NCI-H1092 (cell line): Measurements from ENCODE around the gene KCNAB1.
A peak's percentile ranks its signal among the peaks of the same experiment; 100 is the strongest.

ENCODE experiments used
- DNase-seq: peaks from one replicate; lab custom pipeline; 2025; lab: John Stamatoyannopoulos, UW

KCNAB1 gene

DNA sequence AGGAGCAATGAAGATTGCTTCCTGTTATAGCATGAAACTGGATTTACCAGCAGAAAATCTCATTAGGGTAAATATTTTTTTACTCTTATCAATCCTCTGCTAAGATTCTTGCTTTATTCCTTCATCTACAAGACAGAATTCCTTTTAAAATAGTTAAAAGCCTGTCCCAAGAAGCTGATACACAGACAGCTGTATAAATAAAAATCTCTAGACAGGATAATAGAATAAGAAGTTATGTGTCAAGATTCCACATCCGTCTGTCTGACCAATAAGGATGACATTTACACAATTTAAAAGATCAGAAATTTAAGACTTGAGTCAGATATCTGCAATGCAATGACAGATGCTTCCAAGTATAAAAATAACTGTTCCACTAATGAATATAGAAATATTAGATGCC lies 376.9 kb downstream of the KCNAB1 start:
- DNase-seq, result no peak

DNA sequence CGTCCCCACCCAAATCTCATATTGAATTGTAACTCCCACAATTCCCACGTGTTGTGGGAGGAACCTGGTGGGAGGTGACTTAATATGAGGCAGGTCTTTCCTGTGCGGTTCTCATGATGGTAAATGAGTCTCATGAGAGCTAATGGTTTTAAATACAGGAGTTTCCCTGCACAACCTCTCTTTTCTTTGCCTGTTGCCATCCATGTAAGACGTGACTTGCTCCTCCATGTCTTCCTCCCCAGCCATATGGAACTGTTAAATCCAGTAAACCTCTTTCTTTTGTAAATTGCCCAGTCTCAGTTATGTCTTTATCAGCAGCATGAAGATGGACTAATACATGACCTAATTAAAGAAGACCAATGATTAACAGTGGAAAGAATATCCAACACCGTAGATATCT lies 377.9 kb downstream of the KCNAB1 start:
- DNase-seq, result no peak

DNA sequence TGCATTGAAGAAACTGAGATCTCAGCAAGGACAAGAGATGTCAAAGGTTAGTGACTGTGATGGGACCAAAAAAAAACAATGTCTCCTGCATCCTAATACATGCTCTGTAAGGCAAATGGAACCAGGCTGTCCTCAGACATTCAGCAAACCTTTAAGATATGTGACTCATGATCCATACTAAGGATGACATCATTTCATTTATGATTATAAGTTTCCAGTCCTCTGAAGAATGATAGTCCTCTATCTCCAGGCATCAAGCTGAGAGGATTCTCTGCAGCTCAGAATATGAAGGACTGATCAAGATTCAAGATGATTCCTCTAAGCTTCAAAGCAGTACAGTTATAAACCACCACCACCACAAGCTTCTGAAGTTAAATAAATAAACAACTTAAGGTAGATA lies 386.9 kb downstream of the KCNAB1 start:
- DNase-seq, result no peak

DNA sequence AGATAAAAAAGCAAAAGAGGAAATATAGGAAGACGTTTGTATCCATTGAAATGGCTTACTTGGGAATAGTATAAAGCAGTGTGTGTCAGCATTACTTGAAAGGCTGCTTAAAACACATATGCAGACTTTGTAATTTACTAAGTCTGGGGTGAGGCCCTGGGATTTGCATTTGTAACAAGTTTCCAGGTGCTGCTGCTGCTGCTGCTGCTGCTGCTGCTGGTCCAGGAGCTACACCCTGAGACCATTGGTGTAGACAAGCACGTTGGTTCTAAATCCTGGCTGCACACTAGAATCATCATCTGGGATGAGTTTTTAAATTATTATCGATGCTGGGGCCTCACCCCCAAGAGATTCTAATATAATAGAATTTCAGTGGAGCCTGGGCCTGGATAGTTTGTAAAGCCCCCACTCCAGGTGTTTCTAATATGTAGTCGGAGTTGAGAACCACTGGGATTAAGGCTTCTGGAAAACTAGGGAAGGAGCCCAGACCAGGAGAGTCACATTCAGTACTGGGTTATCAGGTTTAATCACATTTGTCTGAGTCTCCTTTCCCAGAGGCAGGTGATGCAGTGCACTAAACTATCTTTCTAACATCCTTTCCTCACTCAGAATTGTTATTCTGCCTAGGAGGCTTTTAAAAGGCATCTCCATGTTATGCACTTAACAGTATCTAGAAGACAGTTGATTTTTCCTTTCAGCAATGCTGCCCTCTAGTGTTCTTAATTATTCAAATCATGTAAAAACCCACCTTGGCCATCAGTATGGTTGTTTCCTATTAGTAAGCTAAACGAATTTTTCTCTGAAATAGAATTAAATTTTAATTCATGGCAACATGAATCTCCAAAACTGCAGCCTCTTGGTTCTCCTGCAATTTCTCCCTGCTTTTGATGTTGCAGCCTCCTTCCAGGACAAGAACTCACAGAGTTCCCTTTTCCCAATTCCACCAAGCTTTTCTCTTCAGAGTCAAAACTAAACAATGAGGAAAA lies 389.1 kb downstream of the KCNAB1 start:
- DNase-seq, result peak; percentile 15

DNA sequence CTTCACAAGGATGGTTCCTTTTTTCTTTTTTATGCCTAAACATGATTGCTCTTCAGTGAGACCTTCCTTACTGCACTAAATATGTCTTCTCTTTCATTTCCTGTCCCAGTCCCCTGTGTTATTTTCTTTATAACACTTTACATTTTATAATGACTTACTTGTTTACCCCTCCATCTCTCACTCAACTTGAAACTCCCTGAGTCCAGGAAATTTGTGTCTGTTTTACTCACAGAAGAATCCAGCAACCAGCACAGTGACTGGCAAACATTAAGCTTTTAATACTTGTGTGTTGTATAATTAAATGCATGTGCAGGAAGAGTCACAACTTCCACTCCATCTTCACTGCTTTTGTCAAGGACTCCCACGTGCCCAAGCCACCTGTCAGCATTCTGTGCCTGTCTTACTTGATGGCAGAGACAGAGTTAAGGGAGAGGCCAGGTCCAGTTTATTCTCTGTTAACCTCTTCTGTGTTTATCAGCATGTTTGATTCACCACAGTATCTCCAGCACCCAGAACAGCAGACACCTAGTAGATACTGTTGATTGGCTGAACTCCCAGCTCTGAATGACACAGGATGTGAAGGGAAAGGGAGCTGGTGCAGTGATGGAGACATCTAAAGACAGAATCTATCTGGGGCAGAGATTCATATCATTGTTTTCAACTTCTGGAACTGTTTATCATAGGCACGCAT lies 391.8 kb downstream of the KCNAB1 start:
- no peak for DNase-seq

DNA sequence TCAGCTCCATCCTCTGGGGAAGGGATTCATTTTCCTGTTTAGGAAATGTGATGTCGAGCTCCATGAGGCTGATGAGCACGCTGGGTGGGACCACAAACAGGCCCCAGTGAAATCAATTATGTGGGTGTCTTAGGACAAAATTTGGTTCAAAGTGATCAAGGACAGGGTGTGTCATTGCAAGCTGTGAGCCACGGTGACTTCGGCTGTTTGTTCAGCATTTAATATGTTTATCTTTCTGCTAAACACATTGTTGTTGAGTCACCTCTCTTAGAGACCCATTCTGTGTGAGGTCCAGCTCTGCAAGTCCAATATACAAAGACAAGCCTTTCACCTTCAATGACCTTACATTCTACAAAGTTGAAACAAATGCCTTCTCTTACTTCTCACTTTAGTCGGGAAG lies 393.2 kb downstream of the KCNAB1 start:
- DNase-seq, result no peak

DNA sequence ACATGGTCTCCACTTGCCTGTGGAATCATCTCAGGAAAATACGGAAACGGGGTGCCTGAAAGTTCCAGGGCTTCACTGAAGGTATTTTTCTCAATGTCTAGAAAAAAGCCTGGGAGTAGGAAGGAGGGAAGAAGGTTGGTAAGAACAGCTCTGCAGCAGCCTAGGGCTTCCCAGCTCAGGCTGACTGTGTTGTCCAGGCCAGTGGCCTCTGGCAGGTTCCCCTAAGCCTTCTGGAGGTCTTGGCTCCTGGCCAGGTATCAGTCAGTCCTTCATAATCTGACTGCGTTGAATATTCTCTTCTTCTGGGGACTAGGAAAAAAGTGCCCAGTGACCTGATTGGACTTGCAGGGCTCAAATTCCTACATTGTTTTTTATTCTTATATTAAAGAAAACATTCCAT lies 395.9 kb downstream of the KCNAB1 start:
- peak; percentile 6 for DNase-seq

DNA sequence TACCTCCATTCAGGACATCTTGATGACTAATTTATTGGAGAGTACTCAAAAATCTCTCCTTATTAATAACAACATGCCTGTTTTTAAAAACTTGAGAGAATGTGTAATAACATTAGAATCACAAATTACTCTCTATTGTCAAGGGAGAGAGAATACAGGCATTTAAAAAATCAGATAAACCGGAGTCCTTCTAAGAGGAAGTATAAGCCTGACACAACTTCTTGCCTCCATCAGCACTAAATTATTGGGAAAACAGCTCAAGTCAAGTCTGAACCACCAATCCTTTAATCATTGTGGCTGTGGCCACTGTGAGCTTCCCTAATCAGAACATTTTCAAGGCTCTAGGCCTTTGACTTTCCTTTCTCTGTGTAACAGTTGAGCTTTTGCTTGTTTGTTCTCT lies 396.6 kb downstream of the KCNAB1 start:
- no peak for DNase-seq

DNA sequence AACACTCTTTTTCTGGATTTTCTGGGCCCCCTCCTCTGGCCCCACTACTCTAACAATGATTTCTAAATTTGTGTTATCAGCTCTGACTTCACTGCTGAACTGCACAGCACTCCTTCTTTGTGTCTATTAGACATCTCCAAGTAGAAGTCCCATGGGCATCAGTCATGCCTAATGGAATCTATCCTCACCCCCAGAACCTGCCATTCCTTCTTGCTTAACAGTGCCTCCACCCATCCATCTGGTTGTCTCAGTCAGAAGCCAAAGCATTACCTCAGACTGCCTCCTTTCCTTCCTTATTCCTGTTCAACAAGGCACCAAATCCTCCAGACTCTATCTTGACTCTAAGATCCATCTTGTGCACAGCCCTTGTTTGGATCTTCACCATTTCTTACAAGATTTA lies 398.3 kb downstream of the KCNAB1 start:
- DNase-seq, result no peak

DNA sequence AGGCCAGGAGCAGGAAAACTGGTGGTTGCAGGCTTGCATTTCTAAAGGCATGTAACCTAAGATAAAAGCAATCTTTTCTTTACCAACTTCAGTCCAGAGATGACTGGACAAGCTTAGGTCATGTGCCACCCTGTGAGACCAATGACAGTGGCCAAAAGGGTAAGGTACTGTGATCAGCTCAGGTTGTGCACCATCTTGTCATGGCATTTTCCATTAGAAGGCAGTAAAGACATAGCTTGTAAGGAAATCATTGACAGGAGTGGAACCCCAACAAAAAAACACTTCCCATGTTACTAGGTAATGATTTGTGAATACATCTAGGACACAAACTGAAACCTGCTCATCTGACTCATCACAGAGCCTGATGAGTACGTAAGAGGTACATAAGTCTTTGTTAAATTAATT lies 399.4 kb downstream of the KCNAB1 start:
- DNase-seq, result no peak

DNA sequence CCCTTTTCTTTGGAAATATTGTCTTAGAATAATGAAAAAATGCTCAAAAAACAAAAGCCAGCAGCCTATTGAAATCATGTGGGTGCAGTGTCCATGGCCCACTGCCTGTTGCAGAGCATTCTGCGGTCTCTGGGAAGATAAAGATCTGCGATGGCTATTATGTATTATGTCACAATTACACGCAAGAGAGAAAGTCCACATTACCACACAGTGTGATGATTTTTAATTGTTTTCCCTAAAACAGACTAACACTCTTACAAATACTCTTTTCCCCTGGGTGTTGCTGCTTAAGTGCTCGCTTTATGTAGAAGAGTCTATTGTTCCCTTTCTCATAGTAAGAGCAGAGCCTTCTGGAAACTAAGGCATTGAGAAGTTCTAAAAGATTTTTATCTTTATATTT lies 402.3 kb downstream of the KCNAB1 start:
- DNase-seq, result no peak

DNA sequence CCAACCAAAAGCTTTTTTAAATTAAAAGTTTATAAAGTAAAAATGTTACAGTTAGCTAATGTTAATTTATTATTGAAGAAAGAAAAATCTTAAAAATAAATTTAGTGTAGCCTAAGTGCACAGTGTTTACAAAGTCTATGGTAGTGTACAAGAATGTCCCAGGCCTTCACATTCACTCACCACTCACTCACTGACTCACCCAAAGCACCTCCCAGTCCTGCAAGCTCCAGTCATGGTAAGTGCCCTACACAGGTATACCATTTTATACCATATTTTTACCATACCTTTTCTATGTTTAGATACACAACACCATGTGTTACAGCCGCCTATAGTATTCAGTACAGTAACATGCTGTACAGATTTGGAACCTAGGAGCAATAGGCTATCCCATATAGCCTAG lies 405.4 kb downstream of the KCNAB1 start:
- DNase-seq, result no peak

DNA sequence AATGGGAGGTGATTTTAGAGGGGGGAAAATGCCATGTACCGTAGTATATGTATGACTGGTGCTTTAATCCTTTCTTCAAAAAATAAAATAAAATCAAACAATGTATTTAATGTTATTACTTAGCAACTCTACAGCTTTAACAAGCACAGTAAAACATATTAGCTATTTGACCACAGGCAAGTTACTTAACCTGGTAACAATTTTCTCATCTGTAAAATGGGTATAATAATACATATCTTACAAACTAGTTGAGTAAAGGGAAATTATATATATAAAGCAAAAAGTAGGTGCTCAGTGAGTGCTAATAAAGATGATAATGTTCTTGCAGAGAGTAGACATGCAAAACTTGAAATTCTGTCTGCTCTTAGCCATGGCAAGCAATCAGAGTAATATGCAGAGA lies 406.7 kb downstream of the KCNAB1 start:
- DNase-seq, result no peak

DNA sequence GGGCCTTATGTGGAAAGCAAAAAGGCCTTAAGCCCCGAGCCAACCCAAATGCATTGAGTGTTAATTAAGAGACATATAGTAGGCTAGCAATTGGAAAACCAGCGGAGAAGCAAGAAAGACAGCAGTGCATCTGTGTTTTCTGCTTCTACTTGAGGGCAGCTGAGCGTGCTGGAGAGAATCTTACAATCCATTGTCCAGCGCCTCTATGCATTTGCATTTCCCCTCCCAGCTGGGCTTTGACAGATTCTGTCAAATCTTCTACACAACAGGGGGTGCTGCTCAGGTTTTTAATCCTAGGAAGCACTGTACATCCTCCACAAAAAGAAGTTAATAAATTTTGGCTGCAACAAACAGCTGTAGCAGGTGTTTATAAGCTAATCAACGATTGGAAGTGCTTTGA lies 410.6 kb downstream of the KCNAB1 start:
- no peak for DNase-seq

DNA sequence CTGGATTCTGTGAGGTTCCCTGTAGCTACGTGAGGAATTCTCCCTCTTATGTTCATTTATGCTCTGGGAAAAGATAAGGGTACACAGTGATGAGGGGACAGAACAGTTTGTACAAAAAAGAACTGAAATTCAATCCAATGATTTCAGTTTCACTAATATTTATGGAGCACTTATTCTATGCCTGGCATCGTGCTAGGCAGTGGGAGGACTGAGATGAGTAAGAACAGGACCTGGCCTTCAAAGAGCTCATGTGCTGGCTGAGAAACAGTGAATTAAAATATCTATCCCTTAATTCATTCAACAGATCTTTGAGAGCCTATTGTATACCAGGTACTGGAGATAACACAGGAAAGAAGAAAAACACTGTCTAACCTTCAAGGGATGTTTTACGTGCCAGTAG lies 412.4 kb downstream of the KCNAB1 start:
- DNase-seq, result no peak

DNA sequence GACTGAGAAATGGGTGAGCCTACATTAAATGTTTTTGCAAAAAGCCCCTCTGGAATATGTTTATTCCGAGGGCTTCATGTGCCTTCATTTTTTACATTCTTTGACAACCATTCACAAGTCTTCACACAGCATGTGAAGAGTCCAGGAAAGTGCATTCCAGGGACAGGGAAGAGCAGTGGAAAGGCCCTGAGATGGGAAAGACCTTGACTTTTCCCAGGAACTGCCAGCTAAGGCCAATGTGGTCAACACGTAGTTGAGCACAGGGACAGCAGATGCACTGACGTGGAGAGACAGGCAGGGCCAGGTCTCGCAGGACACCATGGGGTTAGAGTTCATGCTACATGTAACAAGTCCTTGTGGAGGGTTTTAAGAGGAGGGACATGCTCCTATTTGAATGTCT lies 412.8 kb downstream of the KCNAB1 start:
- no peak for DNase-seq

DNA sequence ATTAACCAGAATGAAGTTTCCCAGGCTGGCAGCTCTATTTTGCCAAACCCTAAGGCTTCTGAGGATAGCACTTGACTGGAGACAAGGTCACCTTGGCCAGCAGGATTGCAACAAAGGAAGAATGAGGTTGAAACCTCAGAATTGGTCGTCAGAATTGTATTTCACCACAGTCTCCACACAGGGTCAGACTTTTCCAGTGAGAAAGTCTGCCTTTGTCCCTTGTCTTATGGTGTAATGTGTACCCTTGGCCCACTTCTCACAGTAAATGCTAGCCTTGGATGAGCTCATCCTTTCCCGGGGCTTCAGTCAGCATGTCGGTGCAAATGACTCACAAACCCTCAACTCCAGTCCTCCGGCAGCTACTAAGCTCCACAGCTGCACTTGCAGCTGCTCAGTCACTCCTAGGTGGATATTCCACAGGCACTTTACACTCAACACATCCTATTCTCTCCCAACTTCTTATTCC lies 414.8 kb downstream of the KCNAB1 start:
- DNase-seq, result no peak

DNA sequence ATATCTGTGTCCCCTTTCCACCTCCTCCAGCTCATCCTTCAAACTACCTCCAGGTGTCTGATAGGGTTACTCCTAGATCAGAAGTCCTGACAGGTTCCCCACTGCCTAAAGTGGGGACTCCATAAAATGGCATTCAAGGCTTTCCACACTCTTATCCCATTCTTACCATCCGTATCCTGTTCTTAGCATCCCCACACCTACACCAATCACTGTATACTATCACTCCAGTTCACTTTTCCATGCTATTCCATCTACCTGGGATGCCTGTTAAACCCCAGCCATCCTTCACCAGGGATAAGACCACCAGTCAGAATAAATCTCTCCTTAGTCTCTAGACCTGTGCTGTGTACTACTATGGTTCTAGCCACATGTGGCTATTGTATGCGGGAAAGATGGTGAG lies 415.4 kb downstream of the KCNAB1 start:
- no peak for DNase-seq

DNA sequence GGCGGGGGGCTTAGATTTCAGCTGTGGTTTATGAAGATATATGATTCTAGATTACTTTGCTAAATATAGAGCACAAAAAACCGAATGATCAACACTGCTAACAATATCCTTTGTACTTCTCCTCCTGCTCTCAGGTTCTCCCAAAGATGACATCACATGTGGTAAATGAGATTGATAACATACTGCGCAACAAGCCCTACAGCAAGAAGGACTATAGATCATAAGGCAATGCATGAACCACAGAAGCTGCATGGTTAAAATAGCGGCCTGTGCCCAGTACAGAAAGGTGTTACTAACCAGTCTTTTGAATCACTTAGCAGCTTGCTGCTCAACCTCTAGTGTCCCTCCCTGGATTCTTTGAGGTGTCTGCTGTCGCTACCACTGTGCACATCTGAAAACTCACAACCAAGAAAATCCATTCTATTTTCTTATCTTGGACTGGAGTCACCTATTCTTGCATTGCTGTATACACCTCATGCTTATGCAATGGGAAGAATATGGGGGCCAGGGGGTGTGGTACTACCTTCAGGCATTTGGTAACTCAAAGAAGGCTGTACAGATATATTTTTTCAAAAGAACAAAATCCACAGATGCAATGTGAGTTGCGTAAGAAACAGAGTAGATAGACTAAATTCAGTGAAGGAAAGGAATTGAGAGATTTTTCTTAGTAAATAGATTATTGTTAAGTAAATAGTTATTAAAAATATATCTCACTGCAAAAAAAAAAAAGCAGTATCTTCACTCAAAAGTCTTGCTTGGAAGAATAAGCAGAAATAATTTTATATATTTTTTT lies 416.3 kb downstream of the KCNAB1 start:
- no peak for DNase-seq

DNA sequence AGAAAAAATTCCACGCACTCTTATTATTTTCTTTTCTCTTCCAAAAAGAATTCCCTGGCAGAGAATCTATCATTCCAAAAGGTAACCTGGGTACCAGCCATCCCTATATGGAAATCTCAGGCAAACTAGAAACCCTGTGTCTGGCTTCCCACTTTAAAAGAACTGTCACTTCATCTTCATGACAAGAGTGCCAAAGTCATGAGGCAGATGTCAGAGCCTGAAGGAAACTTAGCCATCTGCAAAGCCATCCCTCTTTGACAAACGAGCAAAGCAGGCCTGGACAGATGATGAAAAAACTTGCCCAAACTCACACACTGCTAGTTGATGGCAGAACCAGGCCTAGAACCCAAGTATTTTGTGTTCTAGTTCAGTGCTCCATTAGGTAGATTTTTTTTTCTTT lies 418.7 kb downstream of the KCNAB1 start:
- DNase-seq, result no peak

DNA sequence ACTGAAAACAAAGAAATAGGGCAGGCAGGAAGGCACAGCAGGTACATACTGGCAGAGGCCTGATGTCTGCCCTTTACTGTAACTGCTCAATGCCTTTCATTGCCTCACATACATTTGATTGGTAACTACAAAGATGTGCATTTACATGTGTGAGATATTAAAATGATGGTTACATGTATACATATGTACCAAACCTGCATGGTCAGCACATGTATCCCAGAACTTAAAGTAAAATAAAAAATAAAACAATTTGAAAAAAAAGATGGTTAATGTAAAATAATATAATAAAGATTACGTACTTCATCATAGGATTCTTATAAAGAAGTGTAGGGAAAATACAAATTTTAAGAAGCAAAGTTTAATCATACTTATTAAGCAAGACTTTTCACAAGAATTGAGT lies 419.4 kb downstream of the KCNAB1 start:
- no peak for DNase-seq
